Panc1 (cell line): ENCODE data around the gene LCN6. TPM values are rescaled to one million over a fixed set of nuclear protein-coding genes. Genes with fewer than 3 reads are reported as not detected.

Experiments used
- ATAC-seq: fragments of 200-7000 bp; cut with Tn5 transposase; 2 replicates; pipeline ENCODE4 v1.9.1; 2020; ENCODE audit warnings: mild to moderate bottlenecking, moderate library complexity
- BruUV-seq: library from RNA; stranded (reverse); fragments of 400-500 nt; replicated peaks from 2 replicates; lab custom pipeline; 2021; lab: Mats Ljungman, UMichigan
- CTCF ChIA-PET: fragments of 300-600 bp; sonication (Branson Sonifier 250); formaldehyde crosslinking; loops from one replicate; lab custom pipeline; 2022; ENCODE audit warnings: antibody characterized with exemption; lab: Charles Lee
- POLR2A ChIA-PET: fragments of 300-600 bp; sonication (Branson Sonifier 250); formaldehyde crosslinking; loops from one replicate; lab custom pipeline; 2022; ENCODE audit warnings: antibody characterized with exemption; lab: Charles Lee
- DNase-seq: peaks from one replicate; pipeline ENCODE4 v3.0.0-alpha.2; 2010; ENCODE audit warnings: low read depth, low spot score
- H3K27ac ChIP-seq: 2 replicates; pipeline ENCODE4 v1.5.1; 2011; ENCODE audit warnings: mild to moderate bottlenecking, low read length, inconsistent platforms
- H3K27me3 ChIP-seq: fragments of 200-500 bp; sonication (Bioruptor generic); 2 replicates; pipeline ENCODE4 v1.6.0; 2014; ENCODE audit warnings: low read length, inconsistent platforms; ENCODE audit not compliant: control insufficient read depth, insufficient read depth
- H3K36me3 ChIP-seq: fragments of 200-500 bp; sonication (Bioruptor generic); 2 replicates; pipeline ENCODE4 v1.5.1; 2014; ENCODE audit warnings: inconsistent platforms, mild to moderate bottlenecking, low read length, moderate library complexity; ENCODE audit not compliant: control insufficient read depth, insufficient read depth
- H3K4me1 ChIP-seq: 2 replicates; pipeline ENCODE4 v1.5.1; 2011; ENCODE audit warnings: inconsistent platforms, mild to moderate bottlenecking, low read length, moderate library complexity; ENCODE audit not compliant: control insufficient read depth, insufficient read depth
- H3K4me3 ChIP-seq, 2 experiments: 2 replicates each; pipeline ENCODE4 v1.5.1; 2011 to 2012; ENCODE audit warnings: low read depth in 2 of 2, low read length in 2 of 2, mild to moderate bottlenecking in 2 of 2, inconsistent platforms in 1 of 2, moderate library complexity in 1 of 2
- H3K9me3 ChIP-seq: fragments of 200-500 bp; sonication (Bioruptor generic); 2 replicates; pipeline ENCODE4 v1.5.1; 2014; ENCODE audit warnings: low read depth, mild to moderate bottlenecking, inconsistent platforms, low read length, moderate library complexity; ENCODE audit not compliant: control insufficient read depth, insufficient read depth
- CTCF ChIP-seq: fragments of 450-650 bp; IDR thresholded peaks from 2 replicates; pipeline ENCODE4 v1.5.1; 2017; ENCODE audit warnings: mild to moderate bottlenecking
- POLR2AphosphoS5 ChIP-seq: IDR thresholded peaks from 2 replicates; pipeline ENCODE4 v1.6.1; 2012; ENCODE audit warnings: mild to moderate bottlenecking, low read depth, low read length, moderate library complexity
- REST ChIP-seq, 2 experiments: IDR thresholded peaks; 2 replicates each; pipeline ENCODE4 v1.6.1; 2011 to 2012; ENCODE audit warnings: low read depth in 2 of 2, control low read depth in 1 of 2, low read length in 1 of 2, mild to moderate bottlenecking in 1 of 2, moderate library complexity in 1 of 2; ENCODE audit not compliant: insufficient read depth in 1 of 2
- SIN3A ChIP-seq: IDR thresholded peaks from 2 replicates; pipeline ENCODE4 v1.6.1; 2012; ENCODE audit warnings: low read depth, mild to moderate bottlenecking, low read length, moderate library complexity, borderline replicate concordance; ENCODE audit not compliant: insufficient read depth
- TCF7L2 ChIP-seq: IDR thresholded peaks from 2 replicates; pipeline ENCODE4 v1.6.1; 2011; ENCODE audit warnings: mild to moderate bottlenecking, low read depth, low read length, inconsistent platforms
- in situ Hi-C: cut with HindIII; loops from 2 replicates; pipeline ENCODE4 v1.10.0; 2016; ENCODE audit warnings: low sequenced_read_pairs, low pct_unique_long_range_greater_than_20kb
- intact Hi-C: fragments of 100-400 bp; cut with micrococcal nuclease; formaldehyde crosslinking; loops from one replicate; pipeline ENCODE4 v1.10.0; 2022; ENCODE audit not compliant: unreplicated experiment
- total RNA-seq: library from RNA; stranded (reverse); gene quantifications from one replicate; pipeline ENCODE4 v1.2.1, GENCODE V29; 2021; ENCODE audit not compliant: unreplicated experiment

LCN6 gene
- total RNA-seq, 1 experiment from 2014 or later = not detected

GRCh38 chr9:136744773-136745172, 3.6 kb downstream of the LCN6 start:
- DNase-seq (no peak), ATAC-seq (no peak)
- Histone ChIP-seq H3K9me3 (no peaks in the 10 kb centered on the region), H3K36me3 (no peaks in the 10 kb centered on the region), H3K4me1 (no peaks in the 10 kb centered on the region), H3K27ac (no peak overlapping the region), H3K27me3 (no peaks in the 10 kb centered on the region), H3K4me3 (no peak overlapping the region)
- ChIA-PET POLR2A (interaction anchor here (0.6 kb wide), 1 partner anchor 43 kb away, joined by 3 read pairs; no protein-coding TSS in a partner anchor), CTCF (interaction anchor here (0.6 kb wide), 1 partner anchor 13 kb away, joined by 4 read pairs; the partner anchor contains the start of gene LCN8)
- in situ Hi-C loops (no loop called here), intact Hi-C loops (no loop called here)
- TF ChIP-seq REST (IDR thresholded peaks at IDR 0.05; ENCODE audit: insufficient read depth in 1 of 2, low read depth in 2 of 2, low read length in 1 of 2) (no peak), TCF7L2 (no peak), SIN3A (no peak), CTCF (no peak), POLR2AphosphoS5 (no peak)
- no TSS peak for BruUV-seq

- Histone ChIP-seq H3K36me3 (no peaks in the 10 kb centered on the region), H3K9me3 (no peaks in the 10 kb centered on the region), H3K27ac (no peak overlapping the region), H3K27me3 (no peaks in the 10 kb centered on the region), H3K4me3 (no peak overlapping the region), H3K4me1 (no peaks in the 10 kb centered on the region)
- no TSS peak for BruUV-seq
- POLR2A ChIA-PET = no interaction called here
- intact Hi-C loops = no loop called here
- no peak for DNase-seq
- in situ Hi-C loops = no loop called here
- no peak for ATAC-seq
- no peak for TF ChIP-seq POLR2AphosphoS5
- no peak for TF ChIP-seq TCF7L2
- no peak for TF ChIP-seq SIN3A
- no peak for TF ChIP-seq CTCF
- no peak for TF ChIP-seq REST (IDR thresholded peaks at IDR 0.05; ENCODE audit: insufficient read depth in 1 of 2, low read depth in 2 of 2, low read length in 1 of 2)
- CTCF ChIA-PET = interaction anchor here (0.6 kb wide), 1 partner anchor 76 kb away, joined by 7 read pairs; no protein-coding TSS in a partner anchor
Observed at GRCh38 chr9:136743639-136744211, 4.6 kb downstream of the LCN6 start.
